Measurements from ENCODE around the gene PPP1R9A. TPM values are rescaled to one million over a fixed set of nuclear protein-coding genes. Genes with fewer than 3 reads are reported as not detected.

Gene PPP1R9A
- total RNA-seq, 1 experiment from 2014 or later: 15.6 TPM

DNA sequence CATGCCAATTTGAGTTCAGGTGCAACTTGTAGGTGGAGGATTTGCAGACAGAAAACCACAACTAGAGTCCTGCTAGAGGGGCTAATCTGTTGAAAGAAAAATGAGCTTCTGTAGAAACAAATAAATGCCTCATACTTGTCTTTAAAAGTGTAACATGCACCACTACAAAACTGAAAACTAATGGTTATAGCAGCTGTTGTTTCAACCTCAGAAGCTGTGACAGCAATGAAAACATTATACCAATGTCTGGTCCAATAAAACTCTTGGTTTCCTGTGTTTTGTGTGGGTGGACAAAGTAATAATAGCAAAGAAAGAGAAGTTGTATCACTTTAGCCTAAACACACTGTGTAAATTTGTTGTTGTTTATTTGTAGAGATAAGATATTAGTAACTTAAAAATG, 3.4 kb upstream of the PPP1R9A start:
- intact Hi-C loops (cut with micrococcal nuclease; ENCODE audit: unreplicated experiment): loop anchor here (10.0 kb wide), 1 partner anchor 459 kb away; no protein-coding TSS in a partner anchor
- no TSS peak for BruUV-seq (replicated peaks)

GRCh38 chr7:94904982-94905381, 2.4 kb upstream of the PPP1R9A start:
- Histone ChIP-seq H3K36me3 (ENCODE audit: insufficient read depth, low read length, poor library complexity, severe bottlenecking) (no peaks in the 10 kb centered on the region), H3K27ac (ENCODE audit: low read depth, low read length, poor library complexity, severe bottlenecking) (no peak overlapping the region), H3K27me3 (replicated peaks; ENCODE audit: insufficient read depth, low read depth, low read length, poor library complexity) (no peaks in the 10 kb centered on the region), H3K4me1 (ENCODE audit: insufficient read depth, low read length, poor library complexity, severe bottlenecking) (peaks cover 6% of the 10 kb centered on the region), H3K4me3 (ENCODE audit: low read depth, low read length, poor library complexity, severe bottlenecking) (no peak overlapping the region), H3K9me3 (ENCODE audit: low read depth, low read length, poor library complexity, severe bottlenecking) (no peaks in the 10 kb centered on the region)
- CTCF ChIA-PET: no interaction called here
- DNase-seq (ENCODE audit: low spot score): no peak
- TF ChIP-seq EZH2 (IDR thresholded peaks at IDR 0.05; ENCODE audit: borderline replicate concordance, low read depth, low read length, poor library complexity, severe bottlenecking) (no peak), CTCF (conservative IDR thresholded peaks at IDR 0.05; ENCODE audit: low read depth, low read length) (no peak)
- POLR2A ChIA-PET (ENCODE audit: low non-redundant PET): no interaction called here
- no TSS peak for BruUV-seq (replicated peaks)
- intact Hi-C loops (cut with micrococcal nuclease; ENCODE audit: unreplicated experiment): loop anchor here (10.0 kb wide), 1 partner anchor 460 kb away; no protein-coding TSS in a partner anchor

More for the DNA sequence above, 3.4 kb upstream of the PPP1R9A start:
- no peaks in the 10 kb centered on the region for H3K9me3 ChIP-seq (ENCODE audit: low read depth, low read length, poor library complexity, severe bottlenecking)
- no peaks in the 10 kb centered on the region for H3K27me3 ChIP-seq (replicated peaks; ENCODE audit: insufficient read depth, low read depth, low read length, poor library complexity)
- no peak overlapping the region for H3K4me3 ChIP-seq (ENCODE audit: low read depth, low read length, poor library complexity, severe bottlenecking)
- ChIA-PET POLR2A (ENCODE audit: low non-redundant PET) (no interaction called here), CTCF (no interaction called here)
- H3K27ac ChIP-seq (ENCODE audit: low read depth, low read length, poor library complexity, severe bottlenecking): no peak overlapping the region
- peaks cover 6% of the 10 kb centered on the region for H3K4me1 ChIP-seq (ENCODE audit: insufficient read depth, low read length, poor library complexity, severe bottlenecking)
- DNase-seq (ENCODE audit: low spot score): no peak
- TF ChIP-seq CTCF (conservative IDR thresholded peaks at IDR 0.05; ENCODE audit: low read depth, low read length): no peak
- H3K36me3 ChIP-seq (ENCODE audit: insufficient read depth, low read length, poor library complexity, severe bottlenecking): no peaks in the 10 kb centered on the region

DNA sequence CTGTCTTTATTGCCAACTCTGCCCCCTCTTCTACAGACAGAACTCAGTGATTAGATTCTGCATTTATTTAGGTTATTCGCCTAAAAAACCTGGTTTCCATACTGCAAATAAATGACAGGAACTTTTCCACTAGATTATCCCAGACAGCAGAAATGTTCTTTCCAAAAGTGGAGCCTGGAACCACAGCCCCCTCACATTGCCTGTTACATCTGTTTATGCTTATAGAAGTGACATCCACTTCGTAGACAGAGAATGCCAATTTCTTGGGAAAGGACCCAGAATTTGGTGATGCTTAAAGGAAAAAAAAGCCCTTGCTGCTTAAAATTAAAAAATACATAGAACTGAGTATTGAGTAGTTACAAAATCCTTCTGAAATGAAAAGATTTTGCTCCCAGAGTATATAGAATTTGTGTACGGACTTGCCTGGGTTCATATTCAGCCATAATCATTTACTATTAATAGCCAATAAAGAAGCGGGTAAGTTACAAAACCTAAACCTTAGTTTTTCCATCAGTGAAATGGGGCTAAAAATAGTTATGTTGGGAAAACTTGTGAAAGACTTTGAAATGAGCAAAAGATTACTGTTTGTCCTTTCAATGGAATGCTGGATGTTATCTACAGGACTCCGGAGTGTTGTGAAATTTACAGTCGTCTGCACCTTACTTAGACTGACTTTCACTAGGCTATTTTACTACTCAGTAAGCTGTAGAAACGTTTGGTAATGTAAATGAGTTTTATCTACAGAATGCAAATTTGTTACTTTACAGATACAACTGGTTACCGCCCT, 1.1 kb upstream of the PPP1R9A start:
- DNase-seq (ENCODE audit: low spot score): no peak
- Histone ChIP-seq H3K4me1 (ENCODE audit: insufficient read depth, low read length, poor library complexity, severe bottlenecking) (peaks cover 6% of the 10 kb centered on the region), H3K4me3 (ENCODE audit: low read depth, low read length, poor library complexity, severe bottlenecking) (no peak overlapping the region), H3K9me3 (ENCODE audit: low read depth, low read length, poor library complexity, severe bottlenecking) (no peaks in the 10 kb centered on the region), H3K27ac (ENCODE audit: low read depth, low read length, poor library complexity, severe bottlenecking) (no peak overlapping the region), H3K27me3 (replicated peaks; ENCODE audit: insufficient read depth, low read depth, low read length, poor library complexity) (no peaks in the 10 kb centered on the region), H3K36me3 (ENCODE audit: insufficient read depth, low read length, poor library complexity, severe bottlenecking) (no peaks in the 10 kb centered on the region)
- no TSS peak for BruUV-seq (replicated peaks)
- ChIA-PET CTCF (no interaction called here), POLR2A (ENCODE audit: low non-redundant PET) (no interaction called here)
- intact Hi-C loops (cut with micrococcal nuclease; ENCODE audit: unreplicated experiment): loop anchor here (10.0 kb wide), 1 partner anchor 461 kb away; no protein-coding TSS in a partner anchor
- TF ChIP-seq EZH2 (IDR thresholded peaks at IDR 0.05; ENCODE audit: borderline replicate concordance, low read depth, low read length, poor library complexity, severe bottlenecking) (no peak), CTCF (conservative IDR thresholded peaks at IDR 0.05; ENCODE audit: low read depth, low read length) (no peak)
